ENCODE measurements around the gene SLC1A7. TPM values are rescaled to one million over a fixed set of nuclear protein-coding genes. Genes with fewer than 3 reads are reported as not detected.

Gene SLC1A7
- total and polyA plus RNA-seq, 2 of the 13 experiments (the other 11 are each of a cell fraction or from before 2014, with no cell fraction given) = 0.04 to 2.0 TPM

GRCh38 chr1:53182716-53183094 lies 40.3 kb upstream of the SLC1A7 start:
- POLR2A ChIA-PET = interaction anchor here (1.0 to 4.9 kb wide), 19 partner anchors 7 to 261 kb away, joined by 3 to 37 read pairs (median 7); partner anchors contain the start of genes CPT2, ECHDC2 and MAGOH
- TF ChIP-seq, protein P1, sequence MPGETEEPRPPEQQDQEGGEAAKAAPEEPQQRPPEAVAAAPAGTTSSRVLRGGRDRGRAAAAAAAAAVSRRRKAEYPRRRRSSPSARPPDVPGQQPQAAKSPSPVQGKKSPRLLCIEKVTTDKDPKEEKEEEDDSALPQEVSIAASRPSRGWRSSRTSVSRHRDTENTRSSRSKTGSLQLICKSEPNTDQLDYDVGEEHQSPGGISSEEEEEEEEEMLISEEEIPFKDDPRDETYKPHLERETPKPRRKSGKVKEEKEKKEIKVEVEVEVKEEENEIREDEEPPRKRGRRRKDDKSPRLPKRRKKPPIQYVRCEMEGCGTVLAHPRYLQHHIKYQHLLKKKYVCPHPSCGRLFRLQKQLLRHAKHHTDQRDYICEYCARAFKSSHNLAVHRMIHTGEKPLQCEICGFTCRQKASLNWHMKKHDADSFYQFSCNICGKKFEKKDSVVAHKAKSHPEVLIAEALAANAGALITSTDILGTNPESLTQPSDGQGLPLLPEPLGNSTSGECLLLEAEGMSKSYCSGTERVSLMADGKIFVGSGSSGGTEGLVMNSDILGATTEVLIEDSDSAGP (CRISPR knock-in tag; IDR thresholded peaks at IDR 0.05; ENCODE audit: borderline replicate concordance) = 0 out of 2 replicates have a peak, but pooled peaks have one; percentile 23
- TF ChIP-seq TEF (CRISPR knock-in tag; IDR thresholded peaks at IDR 0.05) (no peak), ZFP36L1 (CRISPR knock-in tag; IDR thresholded peaks at IDR 0.05) (0 out of 2 replicates have a peak, but pooled peaks have one; percentile 49), MIER3 (CRISPR knock-in tag; IDR thresholded peaks at IDR 0.05; ENCODE audit: borderline replicate concordance) (0 out of 2 replicates have a peak, but pooled peaks have one; percentile 2)
- TF ChIP-seq, protein P2, sequence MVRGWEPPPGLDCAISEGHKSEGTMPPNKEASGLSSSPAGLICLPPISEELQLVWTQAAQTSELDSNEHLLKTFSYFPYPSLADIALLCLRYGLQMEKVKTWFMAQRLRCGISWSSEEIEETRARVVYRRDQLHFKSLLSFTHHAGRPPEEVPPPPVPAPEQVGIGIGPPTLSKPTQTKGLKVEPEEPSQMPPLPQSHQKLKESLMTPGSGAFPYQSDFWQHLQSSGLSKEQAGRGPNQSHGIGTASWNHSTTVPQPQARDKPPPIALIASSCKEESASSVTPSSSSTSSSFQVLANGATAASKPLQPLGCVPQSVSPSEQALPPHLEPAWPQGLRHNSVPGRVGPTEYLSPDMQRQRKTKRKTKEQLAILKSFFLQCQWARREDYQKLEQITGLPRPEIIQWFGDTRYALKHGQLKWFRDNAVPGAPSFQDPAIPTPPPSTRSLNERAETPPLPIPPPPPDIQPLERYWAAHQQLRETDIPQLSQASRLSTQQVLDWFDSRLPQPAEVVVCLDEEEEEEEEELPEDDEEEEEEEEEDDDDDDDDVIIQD (CRISPR knock-in tag; IDR thresholded peaks at IDR 0.05; ENCODE audit: low read depth) = no peak
- TF ChIP-seq, protein P3, sequence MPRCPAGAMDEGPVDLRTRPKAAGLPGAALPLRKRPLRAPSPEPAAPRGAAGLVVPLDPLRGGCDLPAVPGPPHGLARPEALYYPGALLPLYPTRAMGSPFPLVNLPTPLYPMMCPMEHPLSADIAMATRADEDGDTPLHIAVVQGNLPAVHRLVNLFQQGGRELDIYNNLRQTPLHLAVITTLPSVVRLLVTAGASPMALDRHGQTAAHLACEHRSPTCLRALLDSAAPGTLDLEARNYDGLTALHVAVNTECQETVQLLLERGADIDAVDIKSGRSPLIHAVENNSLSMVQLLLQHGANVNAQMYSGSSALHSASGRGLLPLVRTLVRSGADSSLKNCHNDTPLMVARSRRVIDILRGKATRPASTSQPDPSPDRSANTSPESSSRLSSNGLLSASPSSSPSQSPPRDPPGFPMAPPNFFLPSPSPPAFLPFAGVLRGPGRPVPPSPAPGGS (CRISPR knock-in tag; IDR thresholded peaks at IDR 0.05) = no peak

More at GRCh38 chr1:53182716-53183094, 40.3 kb upstream of the SLC1A7 start:
- peak overlapping the region; percentile 98 for H3K4me2 ChIP-seq (ENCODE audit: low read depth, low read length)
- WGBS (ENCODE audit: low lambda C conversion rate) = 25% methylated on average over 3 of the region's 3 CpGs
- no peaks in the 10 kb centered on the region for H3K36me3 ChIP-seq (replicated peaks in 1 of 2; ENCODE audit: control insufficient read depth in 1 of 2, insufficient read depth in 2 of 2, low read length in 2 of 2)
- no peak for FAIRE-seq
- peaks cover 81% of the 10 kb centered on the region for H3K4me1 ChIP-seq (ENCODE audit: insufficient read depth, low read length)
- H4K20me1 ChIP-seq (ENCODE audit: insufficient read depth, low read length) = no peaks in the 10 kb centered on the region
- in situ Hi-C loops (cut with HindIII; ENCODE audit: extremely low pct_ligation_motif_present, low pct_unique_long_range_greater_than_20kb) (loop anchor here (5.0 to 10.0 kb wide), 3 partner anchors 55 to 478 kb away; partner anchors contain the start of gene ECHDC2), intact Hi-C loops (cut with micrococcal nuclease; ENCODE audit: unreplicated experiment) (loop anchor here (1.0 to 10.0 kb wide), 8 partner anchors 21 to 480 kb away; partner anchors contain the start of gene ECHDC2)
- CTCF ChIA-PET (ENCODE audit: low intra/inter-chr PET ratio, low total read pairs) = no interaction called here
- H3K9me3 ChIP-seq (ENCODE audit: low read length) = no peaks in the 10 kb centered on the region
- H3K9ac ChIP-seq (ENCODE audit: insufficient read depth, low read depth, low read length) = peak overlapping the region; percentile 79
- TSS peak; percentile 82 for BruUV-seq (replicated peaks)
- H2AFZ ChIP-seq (ENCODE audit: low read length) = no peak overlapping the region
- no peaks in the 10 kb centered on the region for H3K79me2 ChIP-seq (ENCODE audit: insufficient read depth, low read length)
- DNase-seq (ENCODE audit: low spot score) = no peak
- peak overlapping the region; percentile 90 for H3K27ac ChIP-seq (ENCODE audit: extremely low read length, insufficient read depth, low read length)
- ATAC-seq = peak; percentile 19
- H3K27me3 ChIP-seq (ENCODE audit: control insufficient read depth in 1 of 2, insufficient read depth in 2 of 2, low read length in 2 of 2) = 0 out of 5 replicates have a peak, but pooled peaks cover 0 to 4% of the 10 kb centered on the region in 2 experiments
- peak overlapping the region; percentile 35 to 68 (median 41) for H3K4me3 ChIP-seq (replicated peaks in 1 of 3; ENCODE audit: insufficient read depth in 1 of 3, low read depth in 2 of 3, low read length in 3 of 3)

Data from HepG2 (cell line).